Measurements from ENCODE around the gene CD38. TPM values are rescaled to one million over a fixed set of nuclear protein-coding genes. Genes with fewer than 3 reads are reported as not detected.

The CD38 gene
- total RNA-seq, 1 experiment from 2014 or later, result 0.07 TPM

DNA sequence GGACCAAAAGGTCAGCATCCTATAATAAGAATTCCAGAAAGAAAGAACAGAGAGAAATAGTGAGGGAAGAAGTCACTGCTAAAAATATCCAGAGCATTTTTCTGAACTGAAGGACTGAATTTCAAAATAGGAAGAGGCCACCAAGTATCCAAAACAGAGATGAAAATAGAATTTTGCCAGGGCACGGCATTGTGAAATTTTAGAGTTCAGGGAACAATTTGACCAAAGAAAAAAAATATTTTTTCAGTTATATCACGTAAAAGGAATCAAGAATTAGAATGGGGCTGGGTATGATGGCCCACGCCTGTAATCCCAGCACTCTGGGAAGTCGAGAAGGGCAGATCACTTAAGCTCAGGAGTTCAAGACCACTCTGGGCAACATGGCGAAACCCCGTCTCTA lies 95.0 kb downstream of the CD38 start:
- no CpG with 5 or more reads among the region's 6 CpGs for WGBS (ENCODE audit: extremely low coverage, insufficient read length, low lambda C conversion rate)
- no peaks in the 10 kb centered on the region for H3K79me2 ChIP-seq (ENCODE audit: insufficient read depth, low read length)
- Mint-ChIP-seq H3K4me1 (no peaks in the 10 kb centered on the region), H3K4me3 (no peak overlapping the region), H3K36me3 (ENCODE audit: insufficient read depth in 1 of 3, low read depth in 3 of 3) (peaks cover 2 to 13% (median 6%) of the 10 kb centered on the region in 3 experiments; a peak in 6 of 7 replicates), H3K9me3 (peaks cover 8 to 10% of the 10 kb centered on the region in 2 experiments), H3K27me3 (ENCODE audit: low read depth) (peaks cover 3% of the 10 kb centered on the region), H3K27ac (no peak overlapping the region)
- no peak overlapping the region for H4K5ac ChIP-seq (ENCODE audit: insufficient read length, low read depth, low read length)
- H3K79me1 ChIP-seq (ENCODE audit: insufficient read depth, low read depth, low read length, poor library complexity, severe bottlenecking), result no peaks in the 10 kb centered on the region
- no peak overlapping the region for H3K23ac ChIP-seq (ENCODE audit: insufficient read length, low read depth, low read length)
- DNase-seq, result no peak
- no peaks in the 10 kb centered on the region for H3K9me3 ChIP-seq (ENCODE audit: control insufficient read depth, low read depth, low read length)
- no peak overlapping the region for H3K56ac ChIP-seq (ENCODE audit: insufficient read length, low read depth, low read length)
- no peak overlapping the region for H2BK12ac ChIP-seq (ENCODE audit: insufficient read length, low read depth, low read length)
- TF ChIP-seq, protein P1, sequence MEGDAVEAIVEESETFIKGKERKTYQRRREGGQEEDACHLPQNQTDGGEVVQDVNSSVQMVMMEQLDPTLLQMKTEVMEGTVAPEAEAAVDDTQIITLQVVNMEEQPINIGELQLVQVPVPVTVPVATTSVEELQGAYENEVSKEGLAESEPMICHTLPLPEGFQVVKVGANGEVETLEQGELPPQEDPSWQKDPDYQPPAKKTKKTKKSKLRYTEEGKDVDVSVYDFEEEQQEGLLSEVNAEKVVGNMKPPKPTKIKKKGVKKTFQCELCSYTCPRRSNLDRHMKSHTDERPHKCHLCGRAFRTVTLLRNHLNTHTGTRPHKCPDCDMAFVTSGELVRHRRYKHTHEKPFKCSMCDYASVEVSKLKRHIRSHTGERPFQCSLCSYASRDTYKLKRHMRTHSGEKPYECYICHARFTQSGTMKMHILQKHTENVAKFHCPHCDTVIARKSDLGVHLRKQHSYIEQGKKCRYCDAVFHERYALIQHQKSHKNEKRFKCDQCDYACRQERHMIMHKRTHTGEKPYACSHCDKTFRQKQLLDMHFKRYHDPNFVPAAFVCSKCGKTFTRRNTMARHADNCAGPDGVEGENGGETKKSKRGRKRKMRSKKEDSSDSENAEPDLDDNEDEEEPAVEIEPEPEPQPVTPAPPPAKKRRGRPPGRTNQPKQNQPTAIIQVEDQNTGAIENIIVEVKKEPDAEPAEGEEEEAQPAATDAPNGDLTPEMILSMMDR (conservative IDR thresholded peaks at IDR 0.05), result no peak
- H4K20me1 ChIP-seq (ENCODE audit: control insufficient read depth, insufficient read depth, insufficient read length), result no peaks in the 10 kb centered on the region
- H3T11ph ChIP-seq (ENCODE audit: low read length), result no peak overlapping the region
- H3K4me2 ChIP-seq (ENCODE audit: insufficient read depth, insufficient read length, low read length), result no peak overlapping the region
- H2BK15ac ChIP-seq (ENCODE audit: low read depth, low read length), result no peak overlapping the region
- no peaks in the 10 kb centered on the region for H3K27me3 ChIP-seq (ENCODE audit: insufficient read depth, low read length)
- no peak overlapping the region for H4K91ac ChIP-seq (ENCODE audit: insufficient read length, low read depth, low read length)
- no peak overlapping the region for H3K14ac ChIP-seq (ENCODE audit: insufficient read depth, low read length)
- H2BK20ac ChIP-seq (ENCODE audit: low read depth, low read length, poor library complexity, severe bottlenecking), result no peak overlapping the region
- H3K27ac ChIP-seq (ENCODE audit: insufficient read length, low read depth, low read length), result no peak overlapping the region
- H4K8ac ChIP-seq (replicated peaks; ENCODE audit: insufficient read length, low read depth, low read length), result no peak overlapping the region
- H3K23me2 ChIP-seq (ENCODE audit: insufficient read length, low read depth, low read length, poor library complexity, severe bottlenecking), result no peaks in the 10 kb centered on the region
- H3K4ac ChIP-seq (ENCODE audit: low read depth, low read length), result no peak overlapping the region
- H2AK5ac ChIP-seq (ENCODE audit: insufficient read length, low read length), result no peak overlapping the region
- H2BK120ac ChIP-seq (ENCODE audit: low read depth, low read length, poor library complexity, severe bottlenecking), result no peak overlapping the region
- H3K4me1 ChIP-seq (ENCODE audit: insufficient read depth, low read length), result no peaks in the 10 kb centered on the region
- no peak overlapping the region for H2BK5ac ChIP-seq (ENCODE audit: insufficient read length, low read length)
- no peak overlapping the region for H3K18ac ChIP-seq (ENCODE audit: insufficient read length, low read depth, low read length)
- H3K9ac ChIP-seq (ENCODE audit: extremely low read depth, insufficient read length, low read length), result no peak overlapping the region
- no peak overlapping the region for H2AFZ ChIP-seq (ENCODE audit: low read length)

All from H9 (cell line).